LNCAP (cell line): ENCODE results near the gene WIPF3.

ENCODE experiments used
- TF ChIP-seq, protein P1 (sequence below): fragments of 450-650 bp; IDR thresholded peaks from 2 replicates; pipeline ENCODE4 v1.5.1; 2017; ENCODE audit warnings: mild to moderate bottlenecking

WIPF3 gene, protein sequence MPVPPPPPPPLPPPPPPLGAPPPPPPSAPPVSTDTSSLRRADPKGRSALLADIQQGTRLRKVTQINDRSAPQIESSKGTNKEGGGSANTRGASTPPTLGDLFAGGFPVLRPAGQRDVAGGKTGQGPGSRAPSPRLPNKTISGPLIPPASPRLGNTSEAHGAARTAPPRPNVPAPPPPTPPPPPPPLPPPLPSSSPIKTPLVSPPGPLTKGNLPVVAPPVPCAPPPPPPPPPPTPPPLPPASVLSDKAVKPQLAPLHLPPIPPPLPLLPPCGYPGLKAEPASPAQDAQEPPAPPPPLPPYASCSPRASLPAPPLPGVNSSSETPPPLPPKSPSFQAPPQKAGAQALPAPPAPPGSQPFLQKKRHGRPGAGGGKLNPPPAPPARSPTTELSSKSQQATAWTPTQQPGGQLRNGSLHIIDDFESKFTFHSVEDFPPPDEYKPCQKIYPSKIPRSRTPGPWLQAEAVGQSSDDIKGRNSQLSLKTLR

DNA sequence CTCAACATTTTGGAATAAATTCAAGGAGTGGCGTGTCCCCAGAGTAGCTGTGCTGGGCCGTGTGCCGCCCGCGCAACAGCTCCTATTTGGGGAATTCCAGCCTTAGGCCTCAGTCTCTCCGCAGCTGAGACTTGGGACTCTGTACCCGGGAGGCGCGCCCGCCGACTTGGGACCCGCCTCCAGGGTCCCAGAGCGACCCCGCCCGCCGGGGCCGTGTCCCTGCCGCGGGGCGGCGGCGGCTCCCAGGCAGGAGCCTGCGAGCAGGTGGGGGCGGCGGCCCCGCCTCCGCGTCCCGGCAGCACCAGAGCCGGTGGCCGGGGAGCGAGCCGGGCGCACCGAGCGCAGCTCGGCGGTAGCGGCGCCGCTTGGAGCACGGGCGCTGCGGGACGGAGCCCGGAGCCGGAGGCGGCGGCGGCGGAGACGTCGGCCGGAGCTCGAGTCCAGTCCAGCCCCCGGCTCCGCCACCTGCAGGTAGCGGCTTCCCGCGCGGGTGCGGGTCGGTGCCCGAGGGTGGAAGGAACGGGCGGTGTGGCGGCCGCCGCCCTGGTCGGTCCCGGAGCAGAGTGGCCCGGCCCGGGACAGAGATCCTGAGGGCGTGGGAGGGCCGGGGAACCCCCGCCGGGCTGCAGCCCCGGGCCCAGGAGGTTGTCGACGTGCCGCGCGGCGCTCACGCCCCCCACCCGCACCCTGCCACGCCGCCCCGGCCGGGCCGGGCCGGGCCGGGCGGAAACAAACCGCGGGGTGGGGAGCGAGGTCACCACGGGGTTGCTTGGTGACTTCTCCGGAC, at the start of gene WIPF3:
Gene WIPF3 (plus strand): TSS at position 301 of the 787 bp plus-strand sequence. CDS start 28,217 bp downstream, outside the sequence.
- TF ChIP-seq, protein P1, sequence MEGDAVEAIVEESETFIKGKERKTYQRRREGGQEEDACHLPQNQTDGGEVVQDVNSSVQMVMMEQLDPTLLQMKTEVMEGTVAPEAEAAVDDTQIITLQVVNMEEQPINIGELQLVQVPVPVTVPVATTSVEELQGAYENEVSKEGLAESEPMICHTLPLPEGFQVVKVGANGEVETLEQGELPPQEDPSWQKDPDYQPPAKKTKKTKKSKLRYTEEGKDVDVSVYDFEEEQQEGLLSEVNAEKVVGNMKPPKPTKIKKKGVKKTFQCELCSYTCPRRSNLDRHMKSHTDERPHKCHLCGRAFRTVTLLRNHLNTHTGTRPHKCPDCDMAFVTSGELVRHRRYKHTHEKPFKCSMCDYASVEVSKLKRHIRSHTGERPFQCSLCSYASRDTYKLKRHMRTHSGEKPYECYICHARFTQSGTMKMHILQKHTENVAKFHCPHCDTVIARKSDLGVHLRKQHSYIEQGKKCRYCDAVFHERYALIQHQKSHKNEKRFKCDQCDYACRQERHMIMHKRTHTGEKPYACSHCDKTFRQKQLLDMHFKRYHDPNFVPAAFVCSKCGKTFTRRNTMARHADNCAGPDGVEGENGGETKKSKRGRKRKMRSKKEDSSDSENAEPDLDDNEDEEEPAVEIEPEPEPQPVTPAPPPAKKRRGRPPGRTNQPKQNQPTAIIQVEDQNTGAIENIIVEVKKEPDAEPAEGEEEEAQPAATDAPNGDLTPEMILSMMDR, result no peak

GRCh38 chr7:29763266-29763665, 43.0 kb upstream of the WIPF3 start:
- TF ChIP-seq, protein P1, result no peak

DNA sequence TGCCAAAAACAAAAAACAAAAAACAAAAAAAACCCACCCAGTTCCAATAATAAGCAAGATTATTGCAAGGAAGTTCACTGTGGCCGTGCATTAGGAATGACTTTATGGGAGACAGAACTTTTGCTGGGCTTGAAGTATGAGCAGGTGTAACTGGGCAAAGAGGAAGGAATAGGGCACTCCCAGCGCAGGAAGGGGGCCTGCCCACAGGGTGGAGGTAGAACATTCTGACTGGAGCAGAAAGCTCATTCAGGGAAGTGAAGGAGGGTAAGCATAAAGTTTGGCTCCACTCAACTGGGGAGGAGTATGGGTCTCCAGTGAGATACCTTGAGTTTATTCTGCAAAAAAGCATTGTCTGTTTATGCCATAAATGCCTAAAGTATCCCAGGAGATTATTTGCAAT, 42.1 kb upstream of the WIPF3 start:
- TF ChIP-seq, protein P1, result no peak

DNA sequence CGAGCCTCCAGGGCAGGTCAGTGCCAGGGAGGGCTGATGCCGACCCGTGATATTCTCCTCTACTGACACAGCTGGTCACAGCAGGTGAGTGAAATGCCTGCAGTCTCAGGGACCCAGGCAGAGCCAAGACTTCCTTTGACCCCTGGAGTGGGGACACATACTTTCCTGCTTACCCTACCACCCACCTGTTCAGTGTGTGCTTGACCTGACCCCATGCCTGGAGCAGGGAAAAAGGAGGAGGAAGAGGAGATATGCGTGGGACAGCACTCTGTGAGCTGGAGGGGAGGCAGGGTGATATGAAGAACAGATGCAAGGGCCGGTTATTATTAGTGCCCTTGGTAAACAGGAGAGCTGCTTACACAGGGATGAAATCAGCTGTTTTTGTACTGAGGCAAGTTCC, 40.8 kb upstream of the WIPF3 start:
- TF ChIP-seq, protein P1, result no peak

DNA sequence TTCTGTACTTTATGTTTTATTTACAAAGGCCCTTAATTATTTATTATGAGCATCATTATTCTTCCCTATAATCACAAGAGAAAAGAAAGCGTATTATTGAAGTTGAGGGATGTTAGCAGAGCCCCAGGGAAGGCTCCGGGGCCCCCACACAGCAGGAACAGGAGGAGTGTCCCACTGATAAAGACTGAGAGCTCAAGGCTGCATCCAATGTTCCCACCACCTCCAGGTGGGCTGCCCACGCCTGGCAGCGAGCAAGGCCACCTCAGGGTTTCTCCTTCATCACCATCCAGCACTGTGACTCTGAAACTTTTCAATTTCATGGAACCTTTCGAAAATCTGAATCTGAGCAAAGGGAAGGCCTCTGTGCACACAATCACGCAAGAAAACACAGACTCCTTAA, 35.9 kb upstream of the WIPF3 start:
- TF ChIP-seq, protein P1, result no peak

- TF ChIP-seq, protein P1, result no peak
Measured at GRCh38 chr7:29771081-29771816, 35.1 kb upstream of the WIPF3 start.

GRCh38 chr7:29779017-29779416, 27.3 kb upstream of the WIPF3 start:
- TF ChIP-seq, protein P1, result no peak
